GM10248 (cell line): ENCODE measurements around the gene MYLIP.

ENCODE experiments used
- CTCF ChIA-PET: fragments of 300-600 bp; sonication (Branson Sonifier 250); formaldehyde crosslinking; extraction: SDS; loops from one replicate; lab custom pipeline; 2021; ENCODE audit warnings: antibody characterized with exemption; lab: Yijun Ruan, JAX
- POLR2A ChIA-PET: fragments of 350-650 bp; sonication (Branson Sonifier 250); formaldehyde crosslinking; extraction: SDS; loops from one replicate; lab custom pipeline; 2020; ENCODE audit warnings: antibody characterized with exemption; lab: Yijun Ruan, JAX
- DNase-seq: peaks from one replicate; pipeline ENCODE4 v3.0.0; 2012; ENCODE audit errors: extremely low spot score
- CTCF ChIP-seq: IDR thresholded peaks from 2 replicates; pipeline ENCODE4 v1.5.1; 2012; ENCODE audit warnings: mild to moderate bottlenecking, low read depth; ENCODE audit errors: extremely low read depth, missing control alignments, control extremely low read depth

Gene MYLIP

DNA sequence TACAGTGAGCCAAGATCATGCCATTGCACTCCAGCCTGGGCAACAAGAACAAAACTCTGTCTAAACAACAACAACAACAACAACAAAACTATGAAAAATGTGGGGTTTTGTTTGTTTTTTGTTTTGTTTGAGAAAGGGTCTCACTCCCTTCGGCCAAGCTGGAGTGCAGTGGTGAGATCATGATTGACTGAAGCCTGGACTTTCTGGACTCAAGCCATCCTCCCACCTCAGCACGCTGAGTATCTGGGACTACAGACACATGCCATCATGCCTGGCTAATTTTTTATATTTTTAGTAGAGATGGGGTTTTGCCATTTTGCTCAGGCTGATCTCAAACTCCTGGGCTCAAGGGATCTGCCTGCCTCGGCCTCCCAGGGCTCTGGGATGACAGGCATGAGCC is 2.8 kb upstream of the MYLIP start:
- ChIA-PET CTCF (interaction anchor here (0.9 to 4.0 kb wide), 4 partner anchors 8 to 434 kb away, joined by 3 to 37 read pairs (median 4); no protein-coding TSS in a partner anchor), POLR2A (no interaction called here)
- TF ChIP-seq CTCF, result no peak
- DNase-seq, result no peak

DNA sequence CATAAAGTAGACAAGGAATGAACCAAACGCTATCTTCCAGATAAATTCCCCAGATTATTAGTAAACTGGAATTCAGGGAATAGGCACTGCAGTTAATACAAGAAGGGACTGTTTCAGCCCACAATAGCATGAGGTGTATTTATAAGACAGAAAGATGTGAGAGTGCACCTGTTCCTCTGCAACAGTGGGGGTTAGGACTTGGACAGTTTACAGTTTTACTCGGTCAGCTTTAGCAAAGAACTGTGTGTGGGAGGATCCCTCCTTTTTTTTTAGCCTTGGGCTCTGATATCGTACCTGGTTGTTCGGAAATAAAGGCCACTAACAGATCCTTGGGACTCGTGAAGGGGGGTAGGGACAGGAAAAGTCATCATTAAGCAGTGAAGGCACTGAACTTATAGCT is 2.0 kb upstream of the MYLIP start:
- CTCF ChIA-PET, result interaction anchor here (0.9 to 4.0 kb wide), 6 partner anchors 9 to 434 kb away, joined by 3 to 37 read pairs (median 6); no protein-coding TSS in a partner anchor
- no peak for TF ChIP-seq CTCF
- no peak for DNase-seq
- POLR2A ChIA-PET, result no interaction called here

GRCh38 chr6:16127471-16127870 is 1.4 kb upstream of the MYLIP start:
- POLR2A ChIA-PET, result no interaction called here
- TF ChIP-seq CTCF, result no peak
- no peak for DNase-seq
- CTCF ChIA-PET, result interaction anchor here (1.0 to 4.0 kb wide), 6 partner anchors 9 to 435 kb away, joined by 3 to 37 read pairs (median 7); no protein-coding TSS in a partner anchor

- ChIA-PET POLR2A (interaction anchor here (0.6 to 1.4 kb wide), 3 partner anchors 58 to 438 kb away, joined by 3 to 10 read pairs (median 4); no protein-coding TSS in a partner anchor), CTCF (interaction anchor here (0.8 to 4.9 kb wide), 19 partner anchors 15 to 470 kb away, joined by 3 to 24 read pairs (median 4); no protein-coding TSS in a partner anchor)
- no peak for DNase-seq
- no peak for TF ChIP-seq CTCF
Measured at GRCh38 chr6:16129623-16130401, 926 bp downstream of the MYLIP start.

- ChIA-PET POLR2A (interaction anchor here (0.6 to 1.4 kb wide), 2 partner anchors 229 to 276 kb away, joined by 3 to 4 read pairs; no protein-coding TSS in a partner anchor), CTCF (interaction anchor here (1.0 to 4.9 kb wide), 13 partner anchors 15 to 470 kb away, joined by 3 to 24 read pairs (median 4); no protein-coding TSS in a partner anchor)
- no peak for TF ChIP-seq CTCF
- DNase-seq, result no peak
Measured at GRCh38 chr6:16130437-16130891, 1.6 kb downstream of the MYLIP start.

GRCh38 chr6:16130932-16131387 is 2.1 kb downstream of the MYLIP start:
- POLR2A ChIA-PET, result interaction anchor here (0.6 to 1.4 kb wide), 3 partner anchors 229 to 495 kb away, joined by 3 to 7 read pairs (median 4); no protein-coding TSS in a partner anchor
- CTCF ChIA-PET, result interaction anchor here (1.0 to 4.9 kb wide), 12 partner anchors 12 to 471 kb away, joined by 3 to 24 read pairs (median 4); no protein-coding TSS in a partner anchor
- no peak for TF ChIP-seq CTCF
- DNase-seq, result peak; percentile 72
